Muscle of arm (tissue), 12 donors: ENCODE data around the gene TM4SF20. TPM values are rescaled to one million over a fixed set of nuclear protein-coding genes. Genes with fewer than 3 reads are reported as not detected.

Experiments
- DNase-seq: peaks from one replicate; pipeline ENCODE4 v3.0.0-alpha.2; 2013
- polyA plus RNA-seq, 12 donors: library from polyadenylated mRNA; unstranded; fragments of 120-200 nt; gene quantifications; one replicate each; pipeline ENCODE4 v1.2.1, GENCODE V29; 2013; ENCODE audit not compliant: insufficient read length in 12 of 12

TM4SF20 gene
- polyA plus RNA-seq, 12 donors: 0.07 to 30.8 (median 0.11) TPM; not detected in 9

- DNase-seq: no peak
Measured at GRCh38 chr2:227322530-227323205, 56.4 kb downstream of the TM4SF20 start.

GRCh38 chr2:227320305-227321094 is 58.6 kb downstream of the TM4SF20 start:
- DNase-seq: no peak

DNA sequence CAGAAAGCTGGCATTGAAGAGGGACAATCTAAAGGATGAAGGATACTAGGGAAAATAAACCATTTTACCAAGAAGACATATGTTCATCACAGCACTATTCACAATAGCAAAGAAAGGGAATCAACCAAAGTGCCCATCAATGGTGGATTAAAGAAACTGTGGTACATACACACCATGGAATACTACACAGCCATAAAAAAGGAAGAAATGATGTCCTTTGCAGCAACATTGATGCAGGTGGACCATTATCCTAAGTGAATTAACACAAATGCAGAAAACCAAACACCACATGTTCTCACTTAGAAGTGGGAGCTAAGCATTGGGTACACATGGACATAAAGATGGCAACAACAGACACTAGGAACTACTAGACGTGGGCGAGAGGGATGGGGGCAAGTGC is 61.3 kb downstream of the TM4SF20 start:
- DNase-seq: no peak

GRCh38 chr2:227313310-227313709 is 65.8 kb downstream of the TM4SF20 start:
- no peak for DNase-seq

GRCh38 chr2:227312579-227312978 is 66.5 kb downstream of the TM4SF20 start:
- no peak for DNase-seq

Other genes with a start within 250 kb of the TM4SF20 start
- gene COL4A4, start 215.1 kb downstream of the TM4SF20 start, polyA plus RNA-seq: under 1 TPM in 10 of 12 donors, not detected in 2; 0.04 to 0.43 (median 0.16) TPM
- under 1 TPM in 10 of 12 donors, not detected in 2; 0.06 to 0.47 (median 0.19) TPM for gene COL4A3, start 214.7 kb downstream of the TM4SF20 start, polyA plus RNA-seq
- 10 to 100 TPM in 11 of 12 donors, not detected in 1; 58.5 to 91.2 (median 80.7) TPM for gene MFF, start 54.1 kb downstream of the TM4SF20 start, polyA plus RNA-seq
- not detected for gene SCYGR1, start 8.6 kb upstream of the TM4SF20 start, polyA plus RNA-seq
- gene AGFG1, start 92.8 kb upstream of the TM4SF20 start, polyA plus RNA-seq: 10 to 100 TPM in 11 of 12 donors, not detected in 1; 32.9 to 62.8 (median 52.1) TPM
- not detected for gene SCYGR2, start 219.6 kb upstream of the TM4SF20 start, polyA plus RNA-seq
- gene SCYGR3, start 235.5 kb upstream of the TM4SF20 start, polyA plus RNA-seq: not detected
- gene SCYGR4, start 238.2 kb upstream of the TM4SF20 start, polyA plus RNA-seq: not detected